A549 (cell line): ENCODE data around the gene SPECC1L. TPM values are rescaled to one million over a fixed set of nuclear protein-coding genes. Genes with fewer than 3 reads are reported as not detected.

Source experiments
- ATAC-seq, 2 experiments: fragments of 200-7000 bp in 1 of 2; fragments of >200 bp in 1 of 2; cut with Nextera tagmentation in 1 of 2; cut with Tn5 transposase in 1 of 2; 3 replicates each; pipeline versions ENCODE4 v1.8.0 to v1.9.1; 2018 to 2020; ENCODE audit warnings: mild to moderate bottlenecking in 1 of 2, moderate library complexity in 1 of 2
- CTCF ChIA-PET: fragments of 300-600 bp; sonication (Branson Sonifier 250); formaldehyde crosslinking; extraction: SDS; loops from one replicate; lab custom pipeline; 2021; ENCODE audit warnings: antibody characterized with exemption, inconsistent platforms; lab: Yijun Ruan, JAX
- POLR2A ChIA-PET: fragments of 350-600 bp; formaldehyde crosslinking; extraction: SDS; loops from one replicate; lab custom pipeline; 2021; ENCODE audit warnings: antibody characterized with exemption, inconsistent platforms; lab: Yijun Ruan, JAX
- DNase-seq, 2 experiments: peaks; one replicate each; pipeline versions ENCODE4 v3.0.0 to v3.0.0-alpha.2; 2011 to 2016; ENCODE audit warnings: low read depth in 1 of 2, low spot score in 1 of 2
- FAIRE-seq: peaks from 2 replicates; lab custom pipeline; 2011; peaks lifted over from hg19 to GRCh38; lab: Jason Lieb, UNC
- H3K27ac ChIP-seq, 2 experiments: fragments of >200 bp; sonication (Bioruptor Twin); formaldehyde crosslinking; 3 replicates each; pipeline ENCODE4 v1.5.1; 2016 to 2017
- H3K4me1 ChIP-seq: fragments of >200 bp; sonication (Bioruptor Twin); formaldehyde crosslinking; 3 replicates; pipeline ENCODE4 v1.6.1; 2016
- H3K4me2 ChIP-seq: fragments of >200 bp; sonication (Bioruptor Twin); formaldehyde crosslinking; 3 replicates; pipeline ENCODE4 v1.6.1; 2016
- H3K4me3 ChIP-seq: fragments of >200 bp; sonication (Bioruptor Twin); formaldehyde crosslinking; 3 replicates; pipeline ENCODE4 v1.5.1; 2016
- H3K9me3 ChIP-seq: fragments of >200 bp; sonication (Bioruptor Twin); formaldehyde crosslinking; 3 replicates; pipeline ENCODE4 v1.6.1; 2016
- ATOH8 ChIP-seq: fragments of 250-450 bp; sonication (Bioruptor Pico); IDR thresholded peaks from 2 replicates; pipeline ENCODE4 v1.5.0; 2020; ENCODE audit warnings: low read depth, mild to moderate bottlenecking, moderate library complexity
- BCL3 ChIP-seq: fragments of >200 bp; sonication (Bioruptor Twin); formaldehyde crosslinking; IDR thresholded peaks from 3 replicates; pipeline ENCODE4 v1.6.1; 2016
- BHLHE40 ChIP-seq: IDR thresholded peaks from 2 replicates; pipeline ENCODE4 v1.6.1; 2012; ENCODE audit warnings: low read depth, low read length, inconsistent platforms
- CBX8 ChIP-seq: fragments of 200-600 bp; sonication (generic); IDR thresholded peaks from 2 replicates; pipeline ENCODE4 v1.6.1; 2016
- CHD4 ChIP-seq: fragments of 200-600 bp; sonication (generic); IDR thresholded peaks from 2 replicates; pipeline ENCODE4 v1.6.1; 2016; ENCODE audit warnings: antibody characterized with exemption, mild to moderate bottlenecking, borderline replicate concordance
- EHF ChIP-seq: fragments of 250-450 bp; sonication (Bioruptor Pico); IDR thresholded peaks from 2 replicates; pipeline ENCODE4 v1.5.0; 2020; ENCODE audit warnings: mild to moderate bottlenecking
- ELK1 ChIP-seq: fragments of 150-350 bp; IDR thresholded peaks from 2 replicates; pipeline ENCODE4 v1.6.1; 2014; ENCODE audit warnings: low read depth, mild to moderate bottlenecking, low read length
- EP300 ChIP-seq, 2 experiments: fragments of >200 bp; sonication (Bioruptor Twin); formaldehyde crosslinking; IDR thresholded peaks; 2 replicates in 1 of 2; 3 replicates in 1 of 2; pipeline ENCODE4 v1.6.1; 2016 to 2017
- FOSB ChIP-seq: fragments of 250-450 bp; sonication (Bioruptor Pico); IDR thresholded peaks from 2 replicates; pipeline ENCODE4 v1.5.0; 2020; ENCODE audit warnings: mild to moderate bottlenecking, moderate library complexity
- FOSL2 ChIP-seq, 2 experiments: fragments of 450-650 bp in 1 of 2; fragments of >200 bp in 1 of 2; sonication (Bioruptor Twin) in 1 of 2; formaldehyde crosslinking; IDR thresholded peaks; 2 replicates each; pipeline versions ENCODE4 v1.5.0 to v1.6.1; 2016 to 2020; ENCODE audit warnings: mild to moderate bottlenecking in 1 of 2, moderate library complexity in 1 of 2
- GATA3 ChIP-seq: IDR thresholded peaks from 2 replicates; pipeline ENCODE4 v1.6.1; 2012; ENCODE audit warnings: borderline replicate concordance
- HDAC2 ChIP-seq: fragments of 200-600 bp; sonication (generic); IDR thresholded peaks from 2 replicates; pipeline ENCODE4 v1.6.1; 2016
- HES2 ChIP-seq: fragments of >200 bp; sonication (Bioruptor Twin); formaldehyde crosslinking; IDR thresholded peaks from 2 replicates; pipeline ENCODE4 v1.6.1; 2016
- HEYL ChIP-seq: fragments of 250-450 bp; sonication (Bioruptor Pico); IDR thresholded peaks from 2 replicates; pipeline ENCODE4 v1.8.0; 2021; ENCODE audit warnings: mild to moderate bottlenecking, moderate library complexity
- HOXA7 ChIP-seq: fragments of 250-450 bp; sonication (Bioruptor Pico); IDR thresholded peaks from 2 replicates; pipeline ENCODE4 v1.5.0; 2020; ENCODE audit warnings: mild to moderate bottlenecking, moderate library complexity
- HOXB13 ChIP-seq: fragments of 250-450 bp; sonication (Bioruptor Pico); IDR thresholded peaks from 2 replicates; pipeline ENCODE4 v1.5.0; 2020; ENCODE audit warnings: low read depth, mild to moderate bottlenecking, moderate library complexity
- KDM5A ChIP-seq: fragments of 200-600 bp; sonication (generic); IDR thresholded peaks from 2 replicates; pipeline ENCODE4 v1.6.1; 2016; ENCODE audit warnings: antibody characterized with exemption, mild to moderate bottlenecking
- MAFK ChIP-seq: fragments of 450-650 bp; IDR thresholded peaks from 2 replicates; pipeline ENCODE4 v1.6.1; 2014; ENCODE audit not compliant: partially characterized antibody
- MAZ ChIP-seq: fragments of 150-350 bp; IDR thresholded peaks from 2 replicates; pipeline ENCODE4 v1.6.1; 2014; ENCODE audit warnings: antibody characterized with exemption, low read depth, low read length, borderline replicate concordance
- POLR2A ChIP-seq: IDR thresholded peaks from 2 replicates; pipeline ENCODE4 v1.6.1; 2012; ENCODE audit warnings: mild to moderate bottlenecking, low read length
- RAD21 ChIP-seq, 2 experiments: fragments of >200 bp in 1 of 2; sonication (Bioruptor Twin) in 1 of 2; formaldehyde crosslinking in 1 of 2; IDR thresholded peaks in 1 of 2; conservative IDR thresholded peaks in 1 of 2; 2 replicates in 1 of 2; 3 replicates in 1 of 2; pipeline ENCODE4 v1.6.1; 2012 to 2018; ENCODE audit warnings: inconsistent platforms in 1 of 2
- RNF2 ChIP-seq: fragments of 200-600 bp; sonication (generic); IDR thresholded peaks from 2 replicates; pipeline ENCODE4 v1.6.1; 2016; ENCODE audit warnings: low read depth, mild to moderate bottlenecking, antibody characterized with exemption, moderate library complexity, borderline replicate concordance
- SMC3 ChIP-seq: fragments of >200 bp; sonication (Bioruptor Twin); formaldehyde crosslinking; IDR thresholded peaks from 3 replicates; pipeline ENCODE4 v1.6.1; 2018; ENCODE audit warnings: inconsistent platforms
- TP53 ChIP-seq: fragments of 250-450 bp; sonication (Bioruptor Pico); IDR thresholded peaks from 2 replicates; pipeline ENCODE4 v1.5.0; 2021; ENCODE audit warnings: mild to moderate bottlenecking, moderate library complexity
- ZFP36 ChIP-seq: fragments of 450-650 bp; IDR thresholded peaks from 2 replicates; pipeline ENCODE4 v1.6.1; 2014; ENCODE audit warnings: borderline replicate concordance; ENCODE audit not compliant: partially characterized antibody
- WGBS: methylation state at CpG from one replicate; pipeline ENCODE4 v1.1.6; 2017; ENCODE audit errors: missing lambda C conversion rate; 5-methylcytosine and 5-hydroxymethylcytosine counted together
- polyA plus RNA-seq, 4 experiments: library from polyadenylated mRNA; depleted of rRNA in 3 of 4; stranded (reverse); fragments of >200 nt; fragmentation: RNase III in 1 of 4; extraction: RNeasy Plus Mini Kit Qiagen cat#74134 plus additional on column Dnase treatment in 1 of 4; gene quantifications; 2 replicates in 3 of 4; 3 replicates in 1 of 4; pipeline ENCODE4 v1.2.3, GENCODE V29; 2011 to 2017

Gene SPECC1L
- polyA plus RNA-seq, 2 of the 4 experiments (the other 2 are of a cell fraction) = 14.8 to 25.2 TPM

GRCh38 chr22:24420072-24420976 is 149.7 kb downstream of the SPECC1L start:
- 81% methylated on average over 4 of the region's 18 CpGs for WGBS
- CTCF ChIA-PET = interaction anchor here (0.6 to 3.6 kb wide), 4 partner anchors 86 to 108 kb away, joined by 3 to 32 read pairs (median 4); no protein-coding TSS in a partner anchor

GRCh38 chr22:24420977-24421343 is 150.3 kb downstream of the SPECC1L start:
- ChIA-PET POLR2A (no interaction called here), CTCF (interaction anchor here (0.6 to 3.6 kb wide), 7 partner anchors 11 to 107 kb away, joined by 3 to 32 read pairs (median 4); no protein-coding TSS in a partner anchor)
- H3K9me3 ChIP-seq = no peaks in the 10 kb centered on the region
- H3K27ac ChIP-seq = no peak overlapping the region
- H3K4me2 ChIP-seq = no peak overlapping the region
- WGBS = no CpG with 5 or more reads among the region's 11 CpGs
- H3K4me3 ChIP-seq = no peak overlapping the region
- DNase-seq (no peak), FAIRE-seq (no peak), ATAC-seq (no peak)
- TF ChIP-seq ELK1 = no peak
- no peak for TF ChIP-seq RAD21 (conservative IDR thresholded peaks at IDR 0.05 in 1 of 2, IDR thresholded peaks at IDR 0.05 in 1 of 2)
- TF ChIP-seq BCL3 = no peak
- no peak for TF ChIP-seq GATA3
- no peak for TF ChIP-seq HEYL
- no peak for TF ChIP-seq FOSB (CRISPR knock-in tag)
- TF ChIP-seq, all 56 proteins: peak for 0
- H3K4me1 ChIP-seq = no peaks in the 10 kb centered on the region

More at GRCh38 chr22:24420072-24420976, 149.7 kb downstream of the SPECC1L start:
- peak; percentile 18 to 21; a peak in 4 of 6 replicates for ATAC-seq
- Histone ChIP-seq H3K4me2 (no peak overlapping the region), H3K27ac (no peak overlapping the region), H3K4me3 (no peak overlapping the region), H3K4me1 (no peaks in the 10 kb centered on the region), H3K9me3 (no peaks in the 10 kb centered on the region)
- no peak for DNase-seq
- TF ChIP-seq MAFK (no peak), MAZ (no peak), TP53 (no peak), HOXA7 (CRISPR knock-in tag) (no peak)
- POLR2A ChIA-PET = no interaction called here
- no peak for FAIRE-seq

GRCh38 chr22:24421428-24421931 is 150.8 kb downstream of the SPECC1L start:
- Histone ChIP-seq H3K27ac (no peak overlapping the region), H3K4me1 (no peaks in the 10 kb centered on the region), H3K4me2 (no peak overlapping the region), H3K4me3 (no peak overlapping the region), H3K9me3 (no peaks in the 10 kb centered on the region)
- DNase-seq = peak; percentile 25 to 35
- FAIRE-seq = no peak
- WGBS = 69% methylated on average over 9 of the region's 9 CpGs
- ChIA-PET POLR2A (no interaction called here), CTCF (interaction anchor here (0.7 to 3.8 kb wide), 7 partner anchors 11 to 104 kb away, joined by 3 to 32 read pairs (median 10); no protein-coding TSS in a partner anchor)
- ATAC-seq = peak; percentile 17 to 38; a peak in 3 of 6 replicates
- TF ChIP-seq SMC3 (peak; percentile 21; the same call in 1 of the 3 replicates), KDM5A (no peak), HOXB13 (CRISPR knock-in tag) (no peak), ATOH8 (CRISPR knock-in tag) (no peak), FOSB (CRISPR knock-in tag) (no peak), FOSL2 (IDR thresholded peaks at IDR 0.05) (no peak), FOSL2 (CRISPR knock-in tag; IDR thresholded peaks at IDR 0.05) (no peak), BHLHE40 (no peak), RAD21 (conservative IDR thresholded peaks at IDR 0.05 in 1 of 2, IDR thresholded peaks at IDR 0.05 in 1 of 2) (peak in 1 of 2 experiments; percentile 34; a peak in 2 of 5 replicates), RNF2 (no peak), POLR2A (no peak), HES2 (no peak), ZFP36 (no peak), HDAC2 (no peak), HOXA7 (CRISPR knock-in tag) (no peak), EHF (CRISPR knock-in tag) (no peak), CBX8 (no peak), TP53 (no peak), BCL3 (no peak), EP300 (IDR thresholded peaks at IDR 0.05) (no peak), CHD4 (no peak)
